Spleen (tissue), 11 donors: ENCODE measurements around the gene CDNF. TPM values are rescaled to one million over a fixed set of nuclear protein-coding genes. Genes with fewer than 3 reads are reported as not detected.

Experiments
- DNase-seq: peaks from one replicate; pipeline ENCODE4 v3.0.0-alpha.2; 2020
- H3K27ac ChIP-seq, 8 donors: fragments of 200-600 bp; sonication (generic) in 7 of 8; 1 replicate in 4 of 8; 2 replicates in 4 of 8; pipeline versions ENCODE4 v1.5.0 to v1.8.0; 2016 to 2021; ENCODE audit warnings: inconsistent platforms in 4 of 8, mild to moderate bottlenecking in 4 of 8, moderate library complexity in 1 of 8
- H3K27me3 ChIP-seq, 7 donors: fragments of 200-600 bp; sonication (generic) in 6 of 7; replicated peaks in 1 of 7; 1 replicate in 4 of 7; 2 replicates in 3 of 7; pipeline versions ENCODE4 v1.5.0 to v1.8.0; 2016 to 2021; ENCODE audit warnings: inconsistent platforms in 3 of 7, mild to moderate bottlenecking in 1 of 7
- H3K36me3 ChIP-seq, 6 donors: fragments of 200-600 bp; sonication (generic) in 5 of 6; 1 replicate in 4 of 6; 2 replicates in 2 of 6; pipeline versions ENCODE4 v1.5.0 to v1.8.0; 2016 to 2021; ENCODE audit warnings: inconsistent platforms in 2 of 6
- H3K4me1 ChIP-seq, 6 donors: fragments of 200-600 bp; sonication (generic) in 5 of 6; 1 replicate in 3 of 6; 2 replicates in 3 of 6; pipeline versions ENCODE4 v1.5.0 to v1.8.0; 2016 to 2021; ENCODE audit warnings: inconsistent platforms in 3 of 6
- H3K4me3 ChIP-seq, 8 donors: fragments of 200-600 bp; sonication (generic) in 7 of 8; 1 replicate in 4 of 8; 2 replicates in 4 of 8; pipeline versions ENCODE4 v1.5.0 to v1.8.0; 2016 to 2021; ENCODE audit warnings: inconsistent platforms in 4 of 8, mild to moderate bottlenecking in 4 of 8, moderate library complexity in 2 of 8
- H3K9me3 ChIP-seq, 8 donors: fragments of 200-600 bp; sonication (generic) in 7 of 8; 1 replicate in 4 of 8; 2 replicates in 4 of 8; pipeline versions ENCODE4 v1.5.0 to v1.8.0; 2016 to 2021; ENCODE audit warnings: inconsistent platforms in 4 of 8
- POLR2A ChIP-seq, 3 donors: fragments of 450-650 bp; IDR thresholded peaks; one replicate each; pipeline ENCODE4 v1.5.1; 2017; ENCODE audit warnings: antibody characterized with exemption in 3 of 3, mild to moderate bottlenecking in 1 of 3
- POLR2AphosphoS5 ChIP-seq, 3 donors: sonication (generic); formaldehyde crosslinking; IDR thresholded peaks; one replicate each; pipeline ENCODE4 v1.5.1; 2017; ENCODE audit warnings: antibody characterized with exemption in 3 of 3
- WGBS, 5 donors: extraction: QIAGEN DNeasy Blood & Tissue Kit in 3 of 5; methylation state at CpG; one replicate each; pipeline versions ENCODE4 v1.1.5 to v1.1.7; 2013 to 2018; 5-methylcytosine and 5-hydroxymethylcytosine counted together
- intact Hi-C: fragments of 100-400 bp; cut with DNase I; formaldehyde crosslinking; loops from one replicate; pipeline ENCODE4 v1.15.0; 2023; ENCODE audit warnings: low total_unique reads
- polyA plus RNA-seq, 3 donors: library from polyadenylated mRNA; stranded (reverse); fragments of 200-250 nt; gene quantifications; one replicate each; pipeline ENCODE4 v1.2.1, GENCODE V29; 2013
- total RNA-seq, 7 donors: library from RNA; depleted of rRNA in 3 of 7; stranded (reverse); fragments of >200 nt in 3 of 7; fragmentation: NEBNext Ultra II Directional in 4 of 7; extraction: Animal tissue kit (Norgen Biotek cat#: 25700) in 4 of 7; gene quantifications; one replicate each; pipeline versions ENCODE4 v1.1.0 to v1.2.1, GENCODE V29; 2016 to 2021
- TF ChIP-seq, protein P1 (sequence below), 11 experiments: fragments of 200-600 bp in 7 of 11; fragments of 450-650 bp in 4 of 11; sonication (generic) in 4 of 11; IDR thresholded peaks in 8 of 11; conservative IDR thresholded peaks in 3 of 11; 1 replicate in 7 of 11; 2 replicates in 4 of 11; pipeline versions ENCODE4 v1.4.0 to v1.8.0; 2016 to 2021; ENCODE audit warnings: antibody characterized with exemption in 11 of 11, inconsistent platforms in 4 of 11, mild to moderate bottlenecking in 1 of 11
- donor health status: healthy with polysubstance abuse.
- donor health status: DM: no; HTN: no; CAD: no; lungs with moderate emphysema.
- donor health status: DM: no; HTN: no; CAD: no.
- donor health status: Bipolar disorder and iron deficiency.
- donor health status: healthy.
- donor health status: DM: no; HTN: no; CAD: no.
- donor health status: DM: yes; HTN: yes; CAD: no.

The CDNF gene
- total and polyA plus RNA-seq, 10 donors = 0.67 to 2.5 (median 1.5) TPM; not detected in 1

DNA sequence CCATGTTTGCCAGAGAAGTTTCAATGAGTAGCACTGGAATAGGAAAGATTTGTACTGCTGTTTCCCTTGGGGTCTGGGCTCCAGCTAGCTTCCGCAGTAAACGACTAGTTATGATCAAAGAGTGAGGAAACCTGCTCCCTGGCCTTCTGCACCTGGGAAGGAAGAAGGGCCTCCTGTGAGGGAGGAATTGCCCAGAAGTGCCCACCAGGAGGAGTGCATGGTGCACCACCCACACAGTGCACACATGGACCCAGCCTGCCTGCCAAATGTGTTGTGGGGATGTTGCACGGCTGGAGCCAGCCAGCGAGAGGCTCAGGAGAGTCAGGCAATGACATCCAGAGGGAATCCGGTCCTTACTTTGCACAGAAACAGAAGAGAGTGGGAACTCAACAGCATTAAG, 36.1 kb downstream of the CDNF start:
- no peak overlapping the region for H3K4me3 ChIP-seq
- no peak for DNase-seq
- no peaks in the 10 kb centered on the region for H3K27me3 ChIP-seq
- H3K9me3 ChIP-seq = no peaks in the 10 kb centered on the region
- peak in 1 of 3 donors; percentile 10 for TF ChIP-seq POLR2AphosphoS5 (IDR thresholded peaks at IDR 0.05)
- TF ChIP-seq, protein P1, sequence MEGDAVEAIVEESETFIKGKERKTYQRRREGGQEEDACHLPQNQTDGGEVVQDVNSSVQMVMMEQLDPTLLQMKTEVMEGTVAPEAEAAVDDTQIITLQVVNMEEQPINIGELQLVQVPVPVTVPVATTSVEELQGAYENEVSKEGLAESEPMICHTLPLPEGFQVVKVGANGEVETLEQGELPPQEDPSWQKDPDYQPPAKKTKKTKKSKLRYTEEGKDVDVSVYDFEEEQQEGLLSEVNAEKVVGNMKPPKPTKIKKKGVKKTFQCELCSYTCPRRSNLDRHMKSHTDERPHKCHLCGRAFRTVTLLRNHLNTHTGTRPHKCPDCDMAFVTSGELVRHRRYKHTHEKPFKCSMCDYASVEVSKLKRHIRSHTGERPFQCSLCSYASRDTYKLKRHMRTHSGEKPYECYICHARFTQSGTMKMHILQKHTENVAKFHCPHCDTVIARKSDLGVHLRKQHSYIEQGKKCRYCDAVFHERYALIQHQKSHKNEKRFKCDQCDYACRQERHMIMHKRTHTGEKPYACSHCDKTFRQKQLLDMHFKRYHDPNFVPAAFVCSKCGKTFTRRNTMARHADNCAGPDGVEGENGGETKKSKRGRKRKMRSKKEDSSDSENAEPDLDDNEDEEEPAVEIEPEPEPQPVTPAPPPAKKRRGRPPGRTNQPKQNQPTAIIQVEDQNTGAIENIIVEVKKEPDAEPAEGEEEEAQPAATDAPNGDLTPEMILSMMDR (IDR thresholded peaks at IDR 0.05 in 8 of 11, conservative IDR thresholded peaks at IDR 0.05 in 3 of 11) = no peak
- H3K4me1 ChIP-seq = peaks cover 0 to 21% (median 7%) of the 10 kb centered on the region in 6 donors
- H3K36me3 ChIP-seq = no peaks in the 10 kb centered on the region
- H3K27ac ChIP-seq = no peak overlapping the region
- intact Hi-C loops = no loop called here
- WGBS, 5 donors = 68 to 91% (median 72%) methylated on average over 5 of the region's 5 CpGs

DNA sequence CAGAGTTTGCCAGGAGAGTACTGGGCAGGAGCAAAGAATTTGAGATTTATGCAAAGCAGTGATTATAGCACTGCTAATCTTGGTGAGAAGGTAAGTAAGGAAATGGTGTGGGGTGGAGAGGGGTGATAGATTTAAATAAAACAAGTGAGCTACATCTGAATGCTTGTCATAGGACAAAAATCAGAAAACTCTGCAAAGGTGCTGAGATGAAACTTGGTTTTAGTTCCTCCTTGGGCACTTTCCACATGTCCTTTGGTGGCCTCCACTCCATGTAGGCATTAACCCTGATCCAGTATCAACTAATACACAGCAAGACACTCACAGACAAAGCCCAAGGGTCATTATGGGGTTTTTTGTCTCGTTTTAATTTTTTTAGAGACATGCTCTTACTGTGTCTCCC, 37.4 kb downstream of the CDNF start:
- TF ChIP-seq POLR2AphosphoS5 (IDR thresholded peaks at IDR 0.05) (no peak), POLR2A (IDR thresholded peaks at IDR 0.05) (no peak)
- TF ChIP-seq, protein P1 (IDR thresholded peaks at IDR 0.05 in 8 of 11, conservative IDR thresholded peaks at IDR 0.05 in 3 of 11) = no peak
- Histone ChIP-seq H3K4me1 (peaks cover 0 to 21% (median 7%) of the 10 kb centered on the region in 6 donors), H3K9me3 (no peaks in the 10 kb centered on the region), H3K4me3 (no peak overlapping the region), H3K27me3 (no peaks in the 10 kb centered on the region), H3K36me3 (no peaks in the 10 kb centered on the region), H3K27ac (no peak overlapping the region)
- 55 to 74% (median 73%) methylated on average over 1 of the region's 1 CpG for WGBS, 5 donors
- no peak for DNase-seq
- intact Hi-C loops = no loop called here

DNA sequence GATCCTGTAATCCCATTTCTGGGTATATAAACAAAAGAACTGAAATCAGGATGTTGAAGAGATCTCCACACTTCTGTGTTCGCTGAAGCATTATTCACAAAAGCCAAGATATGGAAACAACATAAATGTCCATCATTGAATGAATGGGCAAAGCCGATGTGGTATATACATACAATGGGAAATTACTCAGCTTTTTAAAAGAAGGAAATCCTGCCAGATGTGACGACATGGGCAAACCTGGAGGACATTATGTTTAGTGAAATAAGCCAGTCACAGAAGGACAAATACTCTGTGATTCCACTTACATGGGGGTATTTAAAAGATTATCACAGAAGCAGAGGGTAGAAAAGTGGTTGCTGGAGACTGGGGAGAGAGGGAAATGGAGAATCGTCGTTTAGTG, 39.2 kb downstream of the CDNF start:
- TF ChIP-seq POLR2AphosphoS5 (IDR thresholded peaks at IDR 0.05) (no peak), POLR2A (IDR thresholded peaks at IDR 0.05) (no peak)
- TF ChIP-seq, protein P1 (IDR thresholded peaks at IDR 0.05 in 8 of 11, conservative IDR thresholded peaks at IDR 0.05 in 3 of 11) = no peak
- peaks cover 0 to 21% (median 7%) of the 10 kb centered on the region in 6 donors for H3K4me1 ChIP-seq
- no peaks in the 10 kb centered on the region for H3K9me3 ChIP-seq
- no peaks in the 10 kb centered on the region for H3K27me3 ChIP-seq
- H3K27ac ChIP-seq = no peak overlapping the region
- H3K4me3 ChIP-seq = no peak overlapping the region
- H3K36me3 ChIP-seq = no peaks in the 10 kb centered on the region
- intact Hi-C loops = no loop called here
- DNase-seq = no peak
- 17 to 33% (median 25%) methylated on average over 5 of the region's 5 CpGs for WGBS, 5 donors

DNA sequence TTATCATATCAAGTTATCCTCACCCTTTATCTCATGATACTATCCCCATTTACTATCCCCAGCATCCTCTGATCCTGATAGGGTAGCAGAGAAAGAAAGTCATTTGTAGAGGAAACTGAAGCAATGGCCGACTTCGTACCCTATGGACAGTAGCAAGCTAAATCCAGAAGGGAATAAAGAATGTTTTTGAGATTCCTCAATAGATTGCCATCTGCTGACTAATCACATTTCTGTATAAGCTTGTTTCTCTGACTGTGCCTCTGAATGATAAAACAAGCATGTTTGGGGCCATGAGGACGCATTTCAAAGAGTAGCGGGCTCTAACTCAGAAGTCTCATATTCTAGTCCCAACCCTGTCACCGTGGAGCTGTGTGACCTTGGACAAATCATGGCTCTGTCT, 49.9 kb downstream of the CDNF start:
- peaks cover 0 to 16% (median 7%) of the 10 kb centered on the region in 8 donors for H3K9me3 ChIP-seq
- TF ChIP-seq POLR2A (IDR thresholded peaks at IDR 0.05) (no peak), POLR2AphosphoS5 (IDR thresholded peaks at IDR 0.05) (no peak)
- TF ChIP-seq, protein P1 (IDR thresholded peaks at IDR 0.05 in 8 of 11, conservative IDR thresholded peaks at IDR 0.05 in 3 of 11) = no peak
- WGBS, 5 donors = 80 to 95% (median 92%) methylated on average over 5 of the region's 5 CpGs
- intact Hi-C loops = no loop called here
- DNase-seq = no peak
- H3K4me3 ChIP-seq = no peak overlapping the region
- H3K27ac ChIP-seq = no peak overlapping the region
- peaks cover 0 to 3% (median 0%) of the 10 kb centered on the region in 6 donors for H3K4me1 ChIP-seq
- H3K36me3 ChIP-seq = no peaks in the 10 kb centered on the region
- H3K27me3 ChIP-seq = no peaks in the 10 kb centered on the region
